DMS114 treated with DMSO at 0.1 percent for 48 hours (cell line): ENCODE data around the gene TMOD3.
"Not testable (repeated sequence)": the region's sequence is repeated elsewhere in the genome, so short reads cannot be mapped to it uniquely, and the experiment has no call there.

Source experiments
- DNase-seq: peaks from one replicate; lab custom pipeline; 2025; ENCODE audit not compliant: unreplicated experiment; lab: John Stamatoyannopoulos, UW

Gene TMOD3

GRCh38 chr15:51863131-51863530 lies 33.7 kb downstream of the TMOD3 start:
- DNase-seq, result no peak

- no peak for DNase-seq
These were observed 35.1 kb downstream of the TMOD3 start for GRCh38 chr15:51864408-51865056.

- DNase-seq, result no peak
These were observed 35.9 kb downstream of the TMOD3 start for GRCh38 chr15:51865317-51865716.

- no peak for DNase-seq
These were observed 36.7 kb downstream of the TMOD3 start for GRCh38 chr15:51866161-51866560.

- no peak for DNase-seq
These were observed 37.3 kb downstream of the TMOD3 start for GRCh38 chr15:51866751-51867150.

GRCh38 chr15:51869060-51869421 lies 39.6 kb downstream of the TMOD3 start:
- DNase-seq, result no peak

GRCh38 chr15:51870774-51871173 lies 41.3 kb downstream of the TMOD3 start:
- DNase-seq, result no peak

GRCh38 chr15:51874751-51875644 lies 45.5 kb downstream of the TMOD3 start:
- no peak for DNase-seq

- DNase-seq, result no peak
These were observed 46.7 kb downstream of the TMOD3 start for GRCh38 chr15:51876169-51876568.

- DNase-seq, result no peak
These were observed 49.3 kb downstream of the TMOD3 start for GRCh38 chr15:51878446-51879386.

- no peak for DNase-seq
These were observed 50.1 kb downstream of the TMOD3 start for GRCh38 chr15:51879555-51879954.

- no peak for DNase-seq
These were observed 53.9 kb downstream of the TMOD3 start for GRCh38 chr15:51883271-51883837.

- DNase-seq, result no peak
These were observed 54.6 kb downstream of the TMOD3 start for GRCh38 chr15:51884041-51884440.

GRCh38 chr15:51884517-51885236 lies 55.2 kb downstream of the TMOD3 start:
- no peak for DNase-seq

GRCh38 chr15:51885758-51886157 lies 56.3 kb downstream of the TMOD3 start:
- not testable (repeated sequence) for DNase-seq

GRCh38 chr15:51887887-51888592 lies 58.6 kb downstream of the TMOD3 start:
- DNase-seq, result no peak

GRCh38 chr15:51888593-51889195 lies 59.2 kb downstream of the TMOD3 start:
- peak; percentile 12 for DNase-seq

GRCh38 chr15:51889486-51889885 lies 60.0 kb downstream of the TMOD3 start:
- no peak for DNase-seq

GRCh38 chr15:51904421-51904820 lies 75.0 kb downstream of the TMOD3 start:
- no peak for DNase-seq
